ENCODE measurements around the gene MTERF4.

GRCh38 chr2:241149675-241149924 lies 47.5 kb upstream of the MTERF4 start:
- TF ChIP-seq POLR2A (IDR thresholded peaks at IDR 0.05; ENCODE audit: low read length) (no peak), GATA1 (IDR thresholded peaks at IDR 0.05; ENCODE audit: low read depth, low read length) (no peak)

Measured in erythroblast (primary cell).